Stromal cell of bone marrow (primary cell): ENCODE measurements around the gene HMGB2.

Experiments
- DNase-seq: peaks from one replicate; pipeline ENCODE4 v3.0.0-alpha.2; 2012; ENCODE audit warnings: low read depth

HMGB2 gene

GRCh38 chr4:173288296-173288695, 45.9 kb downstream of the HMGB2 start:
- peak; percentile 25 for DNase-seq

GRCh38 chr4:173287486-173287885, 46.7 kb downstream of the HMGB2 start:
- no peak for DNase-seq

- DNase-seq: no peak
Observed at GRCh38 chr4:173284463-173284862, 49.7 kb downstream of the HMGB2 start.

- no peak for DNase-seq
Observed at GRCh38 chr4:173282626-173283025, 51.5 kb downstream of the HMGB2 start.

GRCh38 chr4:173282256-173282562, 51.9 kb downstream of the HMGB2 start:
- no peak for DNase-seq

GRCh38 chr4:173281406-173282255, 52.5 kb downstream of the HMGB2 start:
- DNase-seq: no peak
